ENCODE data around the gene XG. TPM values are rescaled to one million over a fixed set of nuclear protein-coding genes. Genes with fewer than 3 reads are reported as not detected.

XG gene
- total and polyA plus RNA-seq, 9 of the 15 experiments (the other 6 are each of a cell fraction or from before 2014, with no cell fraction given) = 0.03 to 0.12 TPM; not detected in 7

- H3K9ac ChIP-seq (ENCODE audit: insufficient read depth in 1 of 2, low read depth in 2 of 2, low read length in 2 of 2) = no peak overlapping the region
- H2AFZ ChIP-seq (ENCODE audit: low read depth, low read length) = no peak overlapping the region
- intact Hi-C loops (cut with micrococcal nuclease) (no loop called here), in situ Hi-C loops (cut with MboI) (no loop called here)
- no peaks in the 10 kb centered on the region for H3K9me3 ChIP-seq (replicated peaks; ENCODE audit: control insufficient read depth, insufficient read depth, low read depth, low read length)
- no peak overlapping the region for H3K4me3 ChIP-seq
- BruUV-seq (replicated peaks) = no TSS peak
- WGBS (ENCODE audit: insufficient coverage, low coverage, missing lambda C conversion rate) = 5% methylated on average over 4 of the region's 4 CpGs
- H3K4me2 ChIP-seq (ENCODE audit: insufficient read depth, low read length) = no peak overlapping the region
- FAIRE-seq (no peak), ATAC-seq (no peak), DNase-seq (ENCODE audit: extremely low read depth in 1 of 4, low spot score in 3 of 4) (no peak)
- no peak overlapping the region for H3K27ac ChIP-seq (ENCODE audit: extremely low read depth, low read depth, low read length)
- peaks cover 4 to 23% of the 10 kb centered on the region in 2 experiments; a peak in 3 of 5 replicates for H3K27me3 ChIP-seq (ENCODE audit: control insufficient read depth in 2 of 2, insufficient read depth in 2 of 2, low read length in 2 of 2)
- no peaks in the 10 kb centered on the region for H3K4me1 ChIP-seq (replicated peaks in 1 of 2; ENCODE audit: control insufficient read depth in 2 of 2, insufficient read depth in 2 of 2, low read length in 2 of 2)
- H3K36me3 ChIP-seq (ENCODE audit: control insufficient read depth, insufficient read depth, low read length) = no peaks in the 10 kb centered on the region
- POLR2A ChIA-PET = interaction anchor here (1.2 kb wide), 1 partner anchor 13 kb away, joined by 3 read pairs; no protein-coding TSS in a partner anchor
- no peak for TF ChIP-seq KLF1 (tag; IDR thresholded peaks at IDR 0.05)
- no peak for TF ChIP-seq ZC3H11A (IDR thresholded peaks at IDR 0.05; ENCODE audit: low read depth, low read length)
- no peaks in the 10 kb centered on the region for H3K9me1 ChIP-seq (ENCODE audit: control insufficient read depth, insufficient read depth, low read length)
- CTCF ChIA-PET (ENCODE audit: low intra/inter-chr PET ratio) = no interaction called here
- no peaks in the 10 kb centered on the region for H3K79me2 ChIP-seq (ENCODE audit: control insufficient read depth, insufficient read depth, low read length)
- H4K20me1 ChIP-seq (replicated peaks; ENCODE audit: control insufficient read depth, insufficient read depth, low read length) = no peaks in the 10 kb centered on the region
Measured at GRCh38 chrX:2788980-2789379, 37.1 kb downstream of the XG start.

GRCh38 chrX:2789569-2789968 is 37.7 kb downstream of the XG start:
- CTCF ChIA-PET (ENCODE audit: low intra/inter-chr PET ratio) = no interaction called here
- BruUV-seq (replicated peaks) = no TSS peak
- POLR2A ChIA-PET = interaction anchor here (1.2 kb wide), 1 partner anchor 12 kb away, joined by 3 read pairs; no protein-coding TSS in a partner anchor
- FAIRE-seq (no peak), ATAC-seq (no peak), DNase-seq (ENCODE audit: extremely low read depth in 1 of 4, low spot score in 3 of 4) (no peak)
- no peak overlapping the region for H3K9ac ChIP-seq (ENCODE audit: insufficient read depth in 1 of 2, low read depth in 2 of 2, low read length in 2 of 2)
- peaks cover 0 to 5% of the 10 kb centered on the region in 2 experiments; a peak in 1 of 5 replicates for H3K4me1 ChIP-seq (replicated peaks in 1 of 2; ENCODE audit: control insufficient read depth in 2 of 2, insufficient read depth in 2 of 2, low read length in 2 of 2)
- intact Hi-C loops (cut with micrococcal nuclease) (no loop called here), in situ Hi-C loops (cut with MboI) (no loop called here)
- no peaks in the 10 kb centered on the region for H4K20me1 ChIP-seq (replicated peaks; ENCODE audit: control insufficient read depth, insufficient read depth, low read length)
- 27% methylated on average over 3 of the region's 3 CpGs for WGBS (ENCODE audit: insufficient coverage, low coverage, missing lambda C conversion rate)
- no peaks in the 10 kb centered on the region for H3K79me2 ChIP-seq (ENCODE audit: control insufficient read depth, insufficient read depth, low read length)
- H3K36me3 ChIP-seq (ENCODE audit: control insufficient read depth, insufficient read depth, low read length) = no peaks in the 10 kb centered on the region
- no peaks in the 10 kb centered on the region for H3K9me3 ChIP-seq (replicated peaks; ENCODE audit: control insufficient read depth, insufficient read depth, low read depth, low read length)
- no peak overlapping the region for H3K4me2 ChIP-seq (ENCODE audit: insufficient read depth, low read length)
- H3K4me3 ChIP-seq = no peak overlapping the region
- no peak overlapping the region for H3K27ac ChIP-seq (ENCODE audit: extremely low read depth, low read depth, low read length)
- peaks cover 4 to 29% of the 10 kb centered on the region in 2 experiments; a peak in 3 of 5 replicates for H3K27me3 ChIP-seq (ENCODE audit: control insufficient read depth in 2 of 2, insufficient read depth in 2 of 2, low read length in 2 of 2)
- H2AFZ ChIP-seq (ENCODE audit: low read depth, low read length) = no peak overlapping the region
- no peaks in the 10 kb centered on the region for H3K9me1 ChIP-seq (ENCODE audit: control insufficient read depth, insufficient read depth, low read length)
- no peak for TF ChIP-seq MEF2A (IDR thresholded peaks at IDR 0.05; ENCODE audit: control insufficient read depth, low read depth, low read length)
- TF ChIP-seq CREBBP (IDR thresholded peaks at IDR 0.05; ENCODE audit: low read depth, low read length) = no peak
- TF ChIP-seq TSC22D4 (tag; IDR thresholded peaks at IDR 0.05) = no peak
- TF ChIP-seq HBP1 (CRISPR knock-in tag; IDR thresholded peaks at IDR 0.05) = no peak
- no peak for TF ChIP-seq CUX1 (CRISPR knock-in tag; IDR thresholded peaks at IDR 0.05)
- no peak for TF ChIP-seq HDAC6 (IDR thresholded peaks at IDR 0.05; ENCODE audit: low read depth, low read length)
- TF ChIP-seq SMAD2 (IDR thresholded peaks at IDR 0.05; ENCODE audit: low read depth, low read length) = no peak
